Kidney (tissue), 14 donors: ENCODE measurements around the gene MAGIX. TPM values are rescaled to one million over a fixed set of nuclear protein-coding genes. Genes with fewer than 3 reads are reported as not detected.

Source experiments
- DNase-seq, 5 donors: peaks; one replicate each; pipeline ENCODE4 v3.0.0-alpha.2; 2013 to 2020
- FAIRE-seq: peaks from 2 replicates; lab custom pipeline; 2012; peaks lifted over from hg19 to GRCh38; lab: Jason Lieb, UNC
- H3K27ac ChIP-seq, 2 donors: one replicate each; pipeline ENCODE4 v1.7.0; 2013; ENCODE audit warnings: low read depth in 2 of 2, low read length in 2 of 2, inconsistent platforms in 1 of 2
- H3K27me3 ChIP-seq: one replicate; pipeline ENCODE4 v1.7.1; 2013; ENCODE audit warnings: low read length, inconsistent platforms; ENCODE audit not compliant: control insufficient read depth, insufficient read depth
- H3K36me3 ChIP-seq, 3 donors: one replicate each; pipeline versions ENCODE4 v1.7.0 to v1.7.1; 2013; ENCODE audit warnings: low read length in 3 of 3, control low read depth in 1 of 3, inconsistent platforms in 1 of 3; ENCODE audit not compliant: insufficient read depth in 3 of 3, control insufficient read depth in 2 of 3
- H3K4me1 ChIP-seq, 3 donors: one replicate each; pipeline versions ENCODE4 v1.7.0 to v1.7.1; 2013; ENCODE audit warnings: low read length in 3 of 3, inconsistent platforms in 1 of 3, low read depth in 1 of 3; ENCODE audit not compliant: control insufficient read depth in 2 of 3, insufficient read depth in 2 of 3
- H3K4me3 ChIP-seq, 3 donors: one replicate each; pipeline versions ENCODE4 v1.7.0 to v1.8.1; 2013; ENCODE audit warnings: low read length in 3 of 3, control low read depth in 1 of 3, inconsistent platforms in 1 of 3
- H3K9ac ChIP-seq, 3 donors: one replicate each; pipeline versions ENCODE4 v1.7.0 to v1.7.1; 2013; ENCODE audit warnings: low read length in 3 of 3, control low read depth in 1 of 3, inconsistent platforms in 1 of 3
- H3K9me3 ChIP-seq, 3 donors: one replicate each; pipeline versions ENCODE4 v1.7.0 to v1.7.1; 2013; ENCODE audit warnings: low read length in 3 of 3, control low read depth in 1 of 3, inconsistent platforms in 1 of 3; ENCODE audit not compliant: control insufficient read depth in 2 of 3, insufficient read depth in 1 of 3
- intact Hi-C: fragments of 100-400 bp; cut with DNase I; formaldehyde crosslinking; loops from one replicate; pipeline ENCODE4 v1.11.1; 2022
- polyA plus RNA-seq: library from polyadenylated mRNA; stranded (reverse); fragments of 350-450 nt; fragmentation: Illumina TruSeq; extraction: RNeasy Lipid Tissue Mini Kit (QIAGEN cat#74804); gene quantifications from one replicate; pipeline ENCODE4 v1.2.3, GENCODE V29; 2014; ENCODE audit warnings: low read depth, low replicate concordance; ENCODE audit not compliant: insufficient read depth
- total RNA-seq: library from RNA; stranded (reverse); fragmentation: NEBNext Ultra II Directional; extraction: Animal tissue kit (Norgen Biotek cat#: 25700); gene quantifications from one replicate; pipeline ENCODE4 v1.2.1, GENCODE V29; 2021
- TF ChIP-seq, protein P1 (sequence below): IDR thresholded peaks from 3 replicates; pipeline ENCODE4 v1.5.1; 2012; ENCODE audit warnings: mild to moderate bottlenecking, moderate library complexity, borderline replicate concordance; ENCODE audit not compliant: insufficient read depth; ENCODE audit errors: extremely low read depth
- donor health status: control.
- donor health status: control.
- donor health status: control.
- donor health status: control.
- donor health status: control.
- donor health status: DM: yes; HTN: yes; CAD: no.
- donor health status: Normal renal cell carcinoma (clear cell type).

Gene MAGIX
- total and polyA plus RNA-seq, 2 donors from 2014 or later = 11.6 to 34.0 TPM

- H3K27me3 ChIP-seq = no peaks in the 10 kb centered on the region
- no peak for DNase-seq
Measured at GRCh38 chrX:49191574-49192011, 29.0 kb downstream of the MAGIX start.

GRCh38 chrX:49192722-49193328 is 30.3 kb downstream of the MAGIX start:
- H3K9me3 ChIP-seq = no peaks in the 10 kb centered on the region
- no peaks in the 10 kb centered on the region for H3K4me1 ChIP-seq
- TF ChIP-seq, protein P1, sequence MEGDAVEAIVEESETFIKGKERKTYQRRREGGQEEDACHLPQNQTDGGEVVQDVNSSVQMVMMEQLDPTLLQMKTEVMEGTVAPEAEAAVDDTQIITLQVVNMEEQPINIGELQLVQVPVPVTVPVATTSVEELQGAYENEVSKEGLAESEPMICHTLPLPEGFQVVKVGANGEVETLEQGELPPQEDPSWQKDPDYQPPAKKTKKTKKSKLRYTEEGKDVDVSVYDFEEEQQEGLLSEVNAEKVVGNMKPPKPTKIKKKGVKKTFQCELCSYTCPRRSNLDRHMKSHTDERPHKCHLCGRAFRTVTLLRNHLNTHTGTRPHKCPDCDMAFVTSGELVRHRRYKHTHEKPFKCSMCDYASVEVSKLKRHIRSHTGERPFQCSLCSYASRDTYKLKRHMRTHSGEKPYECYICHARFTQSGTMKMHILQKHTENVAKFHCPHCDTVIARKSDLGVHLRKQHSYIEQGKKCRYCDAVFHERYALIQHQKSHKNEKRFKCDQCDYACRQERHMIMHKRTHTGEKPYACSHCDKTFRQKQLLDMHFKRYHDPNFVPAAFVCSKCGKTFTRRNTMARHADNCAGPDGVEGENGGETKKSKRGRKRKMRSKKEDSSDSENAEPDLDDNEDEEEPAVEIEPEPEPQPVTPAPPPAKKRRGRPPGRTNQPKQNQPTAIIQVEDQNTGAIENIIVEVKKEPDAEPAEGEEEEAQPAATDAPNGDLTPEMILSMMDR = peak; percentile 28
- intact Hi-C loops = no loop called here
- no peak overlapping the region for H3K27ac ChIP-seq
- H3K9ac ChIP-seq = no peak overlapping the region
- no peaks in the 10 kb centered on the region for H3K27me3 ChIP-seq
- no peaks in the 10 kb centered on the region for H3K36me3 ChIP-seq
- H3K4me3 ChIP-seq = no peak overlapping the region
- FAIRE-seq (no peak), DNase-seq (peak in 1 of 5 donors; percentile 26)

More at GRCh38 chrX:49191574-49192011, 29.0 kb downstream of the MAGIX start:
- no peaks in the 10 kb centered on the region for H3K36me3 ChIP-seq
- H3K9ac ChIP-seq = peak overlapping the region; percentile 15 to 73 (median 55)
- TF ChIP-seq, protein P1 = no peak
- no peak for FAIRE-seq
- intact Hi-C loops = no loop called here
- H3K27ac ChIP-seq = peak overlapping the region in 1 of 2 donors; percentile 67
- peak overlapping the region; percentile 44 to 65 (median 54) for H3K4me3 ChIP-seq
- H3K9me3 ChIP-seq = no peaks in the 10 kb centered on the region
- H3K4me1 ChIP-seq = no peaks in the 10 kb centered on the region

DNA sequence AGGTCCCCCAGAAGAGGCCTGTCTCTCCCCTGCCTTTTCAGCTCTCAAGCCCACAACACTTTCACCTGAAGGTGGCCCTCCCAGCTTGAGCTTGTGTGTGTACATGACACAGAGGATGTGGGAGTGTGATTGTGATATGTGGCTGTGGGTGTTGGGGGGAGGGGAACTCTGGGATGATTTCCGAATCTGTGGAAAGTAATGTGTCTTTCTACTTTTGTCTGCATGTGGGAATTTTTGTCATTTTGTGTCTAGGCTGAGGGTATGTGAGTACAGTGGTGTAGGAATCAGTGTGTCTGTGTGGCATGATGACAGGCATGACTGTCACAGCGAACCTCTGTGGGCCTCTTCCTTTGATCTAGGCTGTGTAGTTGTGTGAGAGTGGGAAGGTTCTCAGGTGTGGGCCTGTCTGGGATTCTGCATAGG is 31.0 kb downstream of the MAGIX start:
- intact Hi-C loops = no loop called here
- TF ChIP-seq, protein P1 = no peak
- Histone ChIP-seq H3K4me1 (no peaks in the 10 kb centered on the region), H3K4me3 (no peak overlapping the region), H3K9me3 (no peaks in the 10 kb centered on the region), H3K27ac (no peak overlapping the region), H3K36me3 (no peaks in the 10 kb centered on the region), H3K27me3 (no peaks in the 10 kb centered on the region), H3K9ac (no peak overlapping the region)
- no peak for DNase-seq
- no peak for FAIRE-seq
